Neural cell (in vitro differentiated cells): ENCODE data around the gene CEP20. TPM values are rescaled to one million over a fixed set of nuclear protein-coding genes. Genes with fewer than 3 reads are reported as not detected.

ENCODE experiments used
- H2AFZ ChIP-seq: fragments of 200-600, 300-800 bp; sonication (generic), shearing (Covaris generic); 2 replicates; pipeline ENCODE4 v1.6.0; 2014; ENCODE audit warnings: low read depth, mild to moderate bottlenecking, antibody characterized with exemption, low read length, moderate library complexity
- H3F3A ChIP-seq: fragments of 200-600 bp; shearing (Covaris generic); 2 replicates; pipeline ENCODE4 v1.6.1; 2016; ENCODE audit warnings: mild to moderate bottlenecking, moderate library complexity, mixed read lengths, antibody characterized with exemption, low read length; ENCODE audit not compliant: insufficient read depth, poor library complexity, severe bottlenecking
- H3K27ac ChIP-seq: fragments of 200-600, 300-800 bp; sonication (generic), shearing (Covaris generic); 2 replicates; pipeline ENCODE4 v1.5.1; 2014; ENCODE audit warnings: mild to moderate bottlenecking, low read length, moderate library complexity
- H3K27me3 ChIP-seq: fragments of 300-800, 200-600 bp; sonication (generic), shearing (Covaris generic); 2 replicates; pipeline ENCODE4 v1.6.0; 2014; ENCODE audit warnings: mild to moderate bottlenecking, low read depth, low read length, moderate library complexity; ENCODE audit not compliant: insufficient read depth
- H3K36me3 ChIP-seq: fragments of 300-800, 200-600 bp; sonication (generic), shearing (Covaris generic); 2 replicates; pipeline ENCODE4 v1.5.1; 2014; ENCODE audit warnings: mild to moderate bottlenecking, antibody characterized with exemption, low read length, moderate library complexity; ENCODE audit not compliant: insufficient read depth
- H3K4me2 ChIP-seq: fragments of 300-800, 200-600 bp; sonication (generic), shearing (Covaris generic); 2 replicates; pipeline ENCODE4 v1.6.0; 2014; ENCODE audit warnings: mild to moderate bottlenecking, low read length
- H3K4me3 ChIP-seq: fragments of 300-800, 200-600 bp; sonication (generic), shearing (Covaris generic); 2 replicates; pipeline ENCODE4 v1.5.1; 2014; ENCODE audit warnings: mild to moderate bottlenecking, low read length, moderate library complexity
- H3K79me2 ChIP-seq: fragments of 200-600 bp; shearing (Covaris generic); replicated peaks from 2 replicates; pipeline ENCODE4 v1.6.0; 2014; ENCODE audit warnings: mild to moderate bottlenecking, low read length, moderate library complexity; ENCODE audit not compliant: insufficient read depth
- H3K9ac ChIP-seq: fragments of 300-800, 200-600 bp; sonication (generic), shearing (Covaris generic); 2 replicates; pipeline ENCODE4 v1.6.1; 2016; ENCODE audit warnings: mild to moderate bottlenecking, low read length, mixed read lengths
- H3K9me2 ChIP-seq: fragments of 200-600 bp; shearing (Covaris generic); 2 replicates; pipeline ENCODE4 v1.6.1; 2016; ENCODE audit warnings: mild to moderate bottlenecking, low read length, mixed read lengths; ENCODE audit not compliant: insufficient read depth
- H3K9me3 ChIP-seq: fragments of 200-600, 300-800 bp; sonication (generic), shearing (Covaris generic); 2 replicates; pipeline ENCODE4 v1.6.1; 2016; ENCODE audit warnings: mild to moderate bottlenecking, mixed run types, low read length, moderate library complexity, mixed read lengths
- H4K20me1 ChIP-seq: fragments of 200-600 bp; shearing (Covaris generic); 2 replicates; pipeline ENCODE4 v1.6.1; 2016; ENCODE audit warnings: mild to moderate bottlenecking, mixed run types; ENCODE audit not compliant: insufficient read depth
- CTCF ChIP-seq: fragments of 450-650 bp; IDR thresholded peaks from 2 replicates; pipeline ENCODE4 v1.5.1; 2014; ENCODE audit warnings: antibody characterized with exemption, mild to moderate bottlenecking, moderate library complexity; ENCODE audit not compliant: poor library complexity, severe bottlenecking
- EP300 ChIP-seq: fragments of 450-650 bp; conservative IDR thresholded peaks from 2 replicates; pipeline ENCODE4 v1.6.1; 2014; ENCODE audit warnings: antibody characterized with exemption, mild to moderate bottlenecking, moderate library complexity; ENCODE audit not compliant: poor library complexity, severe bottlenecking
- EZH2 ChIP-seq: fragments of 200-600, 300-800 bp; shearing (Covaris generic), sonication (generic); IDR thresholded peaks from 2 replicates; pipeline ENCODE4 v1.6.1; 2014; ENCODE audit warnings: antibody characterized with exemption, low read length, borderline replicate concordance, mild to moderate bottlenecking; ENCODE audit not compliant: insufficient read depth, poor library complexity, severe bottlenecking
- MXI1 ChIP-seq: fragments of 450-650 bp; conservative IDR thresholded peaks from 2 replicates; pipeline ENCODE4 v1.6.1; 2014; ENCODE audit warnings: antibody characterized with exemption, mild to moderate bottlenecking; ENCODE audit not compliant: poor library complexity, severe bottlenecking
- POLR2AphosphoS5 ChIP-seq: IDR thresholded peaks from 2 replicates; pipeline ENCODE4 v1.6.1; 2012
- RAD21 ChIP-seq: fragments of 450-650 bp; conservative IDR thresholded peaks from 2 replicates; pipeline ENCODE4 v1.6.1; 2014; ENCODE audit warnings: antibody characterized with exemption, mild to moderate bottlenecking, moderate library complexity
- REST ChIP-seq: IDR thresholded peaks from 2 replicates; pipeline ENCODE4 v1.6.1; 2012; ENCODE audit warnings: borderline replicate concordance
- SMC3 ChIP-seq: fragments of 450-650 bp; conservative IDR thresholded peaks from 2 replicates; pipeline ENCODE4 v1.6.1; 2014; ENCODE audit warnings: antibody characterized with exemption, mild to moderate bottlenecking, moderate library complexity; ENCODE audit not compliant: poor library complexity
- TAF1 ChIP-seq: IDR thresholded peaks from 2 replicates; pipeline ENCODE4 v1.6.1; 2012; ENCODE audit warnings: low read depth
- polyA plus RNA-seq: library from polyadenylated mRNA; depleted of rRNA; stranded (reverse); fragments of >200 nt; gene quantifications from 2 replicates; pipeline ENCODE4 v1.2.3, GENCODE V29; 2014

CEP20 gene
- polyA plus RNA-seq, 1 donor from 2014 or later: 59.7 TPM

GRCh38 chr16:15894571-15895374, 6.4 kb upstream of the CEP20 start:
- Histone ChIP-seq H3K9ac (no peak overlapping the region), H3K4me2 (no peak overlapping the region), H3K79me2 (no peaks in the 10 kb centered on the region), H3K9me3 (no peaks in the 10 kb centered on the region), H3K4me3 (no peak overlapping the region), H3K9me2 (no peaks in the 10 kb centered on the region), H3F3A (no peaks in the 10 kb centered on the region), H3K36me3 (no peaks in the 10 kb centered on the region), H4K20me1 (no peaks in the 10 kb centered on the region), H3K27ac (no peak overlapping the region), H3K27me3 (no peaks in the 10 kb centered on the region), H2AFZ (no peak overlapping the region)
- TF ChIP-seq EZH2: no peak
- no peak for TF ChIP-seq EP300
- TF ChIP-seq TAF1: no peak
- TF ChIP-seq SMC3: no peak
- no peak for TF ChIP-seq POLR2AphosphoS5
- no peak for TF ChIP-seq MXI1

DNA sequence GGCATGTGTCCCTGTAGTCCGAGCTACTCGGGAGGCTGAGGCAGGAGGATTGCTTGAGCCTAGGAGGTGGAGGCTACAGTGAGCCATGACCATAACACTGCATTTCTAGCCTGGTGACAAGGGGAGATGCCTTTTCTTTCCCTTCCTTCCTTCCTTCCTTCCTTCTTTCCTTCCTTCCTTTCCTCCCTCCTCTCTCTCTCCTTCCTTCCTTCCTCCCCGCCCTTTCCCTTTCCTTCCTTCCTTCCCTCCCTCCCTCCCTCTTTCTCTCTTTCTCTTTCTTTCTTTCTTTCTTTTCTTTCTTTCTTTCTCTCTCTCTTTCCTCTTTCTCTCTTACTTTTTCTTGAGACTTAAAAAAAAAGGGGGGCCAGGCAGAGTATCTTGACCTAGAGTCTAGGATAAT, 3.1 kb upstream of the CEP20 start:
- no peak overlapping the region for H3K27ac ChIP-seq
- no peaks in the 10 kb centered on the region for H3K36me3 ChIP-seq
- no peaks in the 10 kb centered on the region for H3K27me3 ChIP-seq
- no peak overlapping the region for H3K9ac ChIP-seq
- no peaks in the 10 kb centered on the region for H4K20me1 ChIP-seq
- H2AFZ ChIP-seq: no peak overlapping the region
- TF ChIP-seq EP300: no peak
- no peak for TF ChIP-seq EZH2
- no peak for TF ChIP-seq MXI1
- TF ChIP-seq CTCF: no peak
- TF ChIP-seq POLR2AphosphoS5: no peak
- TF ChIP-seq TAF1: no peak
- no peak for TF ChIP-seq REST
- TF ChIP-seq RAD21: no peak
- no peak for TF ChIP-seq SMC3
- no peaks in the 10 kb centered on the region for H3F3A ChIP-seq
- H3K4me3 ChIP-seq: no peak overlapping the region
- no peaks in the 10 kb centered on the region for H3K9me2 ChIP-seq
- H3K4me2 ChIP-seq: no peak overlapping the region
- no peaks in the 10 kb centered on the region for H3K9me3 ChIP-seq
- H3K79me2 ChIP-seq: peaks cover 15% of the 10 kb centered on the region
